ENCODE measurements around the gene GMPS. TPM values are rescaled to one million over a fixed set of nuclear protein-coding genes. Genes with fewer than 3 reads are reported as not detected.
A peak's percentile ranks its signal among the peaks of the same experiment; 100 is the strongest.
"Not testable (repeated sequence)": the region's sequence is repeated elsewhere in the genome, so short reads cannot be mapped to it uniquely, and the experiment has no call there.

GMPS gene
- total RNA-seq, 1 donor from 2014 or later: 34.0 TPM

DNA sequence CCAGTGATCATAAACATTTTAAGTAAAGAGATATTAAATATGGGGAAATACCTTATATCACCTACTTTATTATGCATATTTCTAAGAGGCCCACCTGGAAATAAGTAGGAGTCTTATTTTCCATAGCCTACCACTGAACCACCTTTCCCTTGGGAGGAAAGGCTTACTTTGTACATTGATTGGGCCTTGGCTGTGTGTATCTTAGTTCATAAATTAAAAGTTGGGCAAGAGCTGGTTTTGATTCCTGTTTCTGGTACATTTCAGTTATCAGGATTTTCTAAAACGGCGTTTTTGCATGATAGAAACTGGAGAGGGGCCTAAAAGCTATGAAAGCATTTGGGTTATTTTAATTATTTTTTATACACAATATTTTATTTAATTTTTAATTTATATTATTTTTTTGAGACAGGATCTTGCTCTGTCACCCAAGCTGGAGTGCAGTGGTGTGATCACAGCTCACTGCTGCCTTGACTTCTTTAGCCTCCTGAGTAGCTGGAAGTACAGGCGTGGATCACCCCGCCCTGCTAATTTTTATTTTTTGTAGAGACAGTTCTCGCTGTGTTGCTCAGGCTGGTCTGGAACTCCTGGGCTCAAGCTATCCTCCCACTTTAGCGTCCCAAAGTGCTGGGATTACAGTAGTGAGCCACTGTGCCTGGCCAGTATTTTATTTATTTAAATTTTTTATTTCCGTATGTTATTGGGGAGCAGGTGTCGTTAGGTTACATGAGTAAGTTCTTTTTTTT, 2.6 kb downstream of the GMPS start:
- DNase-seq: no peak

DNA sequence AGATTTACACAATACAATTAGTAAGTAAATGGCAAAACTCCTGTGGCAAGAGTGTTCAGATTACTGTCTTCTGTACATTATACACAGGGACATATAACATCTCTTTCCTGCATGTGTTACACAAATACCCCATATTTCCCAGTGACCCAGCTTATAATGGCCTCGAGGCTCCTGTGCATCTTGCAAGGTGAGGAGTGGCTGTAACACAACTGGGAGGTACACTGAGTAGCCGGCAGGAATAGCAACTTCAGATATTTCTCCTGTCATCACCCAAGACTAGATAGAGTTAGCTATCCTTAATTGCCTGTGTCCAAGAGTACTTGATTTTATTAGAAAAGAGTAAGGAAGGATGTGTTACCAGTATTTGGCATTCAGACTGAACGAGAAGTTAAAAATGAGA, 5.6 kb downstream of the GMPS start:
- no peak for DNase-seq

DNA sequence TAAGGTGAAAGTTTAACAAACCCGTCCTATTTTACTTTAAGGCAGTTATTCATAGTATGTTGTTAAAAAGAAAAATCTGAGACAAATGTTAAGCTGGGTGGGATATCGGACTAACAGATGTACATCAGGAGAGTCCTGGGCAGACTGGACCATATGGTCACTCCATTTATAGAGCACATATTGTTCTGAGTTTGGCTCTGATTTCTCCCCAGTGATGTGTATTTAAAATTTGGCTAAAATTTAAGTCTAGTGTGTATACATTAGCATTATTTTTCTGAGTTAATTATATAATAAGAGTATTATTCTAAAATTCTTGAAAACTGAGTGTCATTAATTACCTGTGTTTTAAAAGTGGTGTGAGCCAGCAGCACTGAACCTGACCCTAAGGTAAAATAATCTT, 6.1 kb downstream of the GMPS start:
- no peak for DNase-seq

DNA sequence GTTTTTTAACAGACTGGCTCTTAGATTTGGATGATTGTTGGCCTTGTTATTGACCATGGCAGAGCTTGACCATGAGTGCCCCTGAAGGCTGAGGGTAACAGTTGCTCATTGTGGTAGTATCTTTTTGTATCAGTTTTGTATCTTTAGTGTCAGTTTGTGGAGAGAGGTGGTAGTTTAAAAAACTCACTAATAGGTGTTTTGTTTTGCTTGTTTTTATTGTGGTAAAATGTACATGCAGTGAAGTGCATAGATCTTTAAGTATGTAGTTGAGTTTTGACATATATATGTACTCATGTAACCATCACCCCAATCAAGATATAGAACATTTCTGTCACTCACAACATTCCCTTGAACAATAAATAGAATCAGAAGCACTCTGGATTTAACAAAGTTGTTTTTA, 9.8 kb downstream of the GMPS start:
- DNase-seq: no peak

DNA sequence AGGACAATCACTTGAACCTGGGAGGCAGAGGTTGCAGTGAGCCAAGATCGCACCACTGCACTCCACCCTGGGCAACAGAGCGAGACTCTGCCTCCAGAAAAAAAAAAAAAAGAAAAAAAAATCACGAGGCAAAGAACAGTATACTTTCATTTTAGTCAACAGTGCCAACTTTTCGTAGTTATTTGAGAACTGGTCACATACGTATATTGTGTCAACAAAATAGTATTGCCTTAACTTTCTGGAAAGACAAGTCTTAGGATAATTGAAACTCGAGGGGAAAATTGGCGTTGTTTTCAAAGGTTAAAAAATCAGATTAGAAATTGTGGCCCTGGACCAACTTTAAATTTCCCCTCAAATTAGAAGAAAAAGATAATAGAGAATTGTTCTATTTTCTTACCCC, 13.8 kb downstream of the GMPS start:
- DNase-seq: no peak

DNA sequence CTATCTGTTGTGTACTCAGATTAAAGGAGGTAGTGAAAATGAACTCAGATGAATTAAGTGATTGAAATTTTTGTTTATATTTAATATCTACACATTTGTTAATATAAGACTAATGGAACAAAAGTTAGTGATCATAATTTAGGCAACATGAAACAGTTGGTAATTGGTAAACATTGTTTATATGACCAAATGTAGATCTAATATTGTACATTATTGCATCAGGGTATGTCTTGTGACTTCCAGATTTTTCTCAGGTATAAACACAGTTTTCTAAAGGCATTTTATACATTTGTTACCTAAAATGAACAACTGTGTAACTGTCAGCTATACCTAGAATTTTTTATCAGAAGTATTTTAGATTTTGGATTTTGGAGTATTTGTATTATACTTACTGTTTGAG, 14.8 kb downstream of the GMPS start:
- no peak for DNase-seq

DNA sequence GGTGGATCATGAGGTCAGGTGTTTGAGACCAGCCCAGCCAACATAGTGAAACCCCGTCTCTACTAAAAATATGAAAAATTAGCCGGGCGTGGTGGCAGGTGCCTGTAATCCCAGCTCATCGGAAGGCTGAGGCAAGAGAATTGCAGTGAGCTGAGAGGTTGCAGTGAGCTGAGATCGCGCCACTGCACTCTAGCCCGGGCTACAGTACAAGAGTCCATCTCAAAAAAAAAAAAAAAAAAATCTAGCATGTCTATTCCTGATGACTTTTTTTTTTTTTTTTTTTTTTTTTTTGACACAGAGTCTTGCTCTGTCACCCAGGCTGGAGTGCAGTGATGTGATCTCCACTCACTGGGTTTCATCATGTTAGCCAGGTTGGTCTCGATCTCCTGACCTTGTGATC, 15.9 kb downstream of the GMPS start:
- DNase-seq: not testable (repeated sequence)

DNA sequence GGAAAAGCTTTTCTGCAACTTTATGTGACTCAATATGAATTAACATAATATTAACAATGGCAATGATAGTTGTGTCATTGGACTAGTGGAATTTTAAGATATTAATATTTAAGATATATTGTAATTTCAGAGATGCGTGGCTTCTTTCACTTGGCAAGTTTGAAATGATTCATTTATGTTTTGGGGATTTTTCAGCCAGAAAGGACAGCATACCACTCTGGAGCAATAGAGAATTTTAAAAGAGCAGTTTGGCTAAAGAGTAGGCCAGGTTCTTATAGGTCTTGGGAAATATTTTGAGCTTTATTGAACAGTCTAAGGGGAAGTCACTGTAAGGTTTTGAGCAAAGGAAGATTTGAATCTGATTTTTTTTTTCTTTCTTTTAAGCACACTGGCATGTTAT, 16.5 kb downstream of the GMPS start:
- no peak for DNase-seq

DNA sequence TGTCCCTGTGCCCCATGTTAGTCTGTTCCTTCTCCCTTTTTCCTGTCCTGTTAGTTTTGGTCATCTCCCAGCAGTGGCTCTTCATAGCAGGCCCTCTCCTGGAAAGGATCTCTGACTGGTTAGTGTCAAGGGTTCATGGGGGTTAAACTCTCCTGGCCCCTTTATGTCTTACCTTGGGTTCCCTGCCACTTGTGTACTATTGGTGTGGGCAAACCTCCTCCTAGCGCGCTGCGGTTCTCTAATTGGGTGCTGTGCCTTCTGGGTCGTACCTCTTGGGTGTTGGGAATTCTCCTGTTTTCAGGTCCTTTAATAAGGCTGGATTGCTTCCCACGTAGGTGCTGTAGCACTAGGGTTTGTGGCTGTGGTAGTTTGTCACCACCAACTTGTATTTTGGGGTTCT, 18.8 kb downstream of the GMPS start:
- no peak for DNase-seq

DNA sequence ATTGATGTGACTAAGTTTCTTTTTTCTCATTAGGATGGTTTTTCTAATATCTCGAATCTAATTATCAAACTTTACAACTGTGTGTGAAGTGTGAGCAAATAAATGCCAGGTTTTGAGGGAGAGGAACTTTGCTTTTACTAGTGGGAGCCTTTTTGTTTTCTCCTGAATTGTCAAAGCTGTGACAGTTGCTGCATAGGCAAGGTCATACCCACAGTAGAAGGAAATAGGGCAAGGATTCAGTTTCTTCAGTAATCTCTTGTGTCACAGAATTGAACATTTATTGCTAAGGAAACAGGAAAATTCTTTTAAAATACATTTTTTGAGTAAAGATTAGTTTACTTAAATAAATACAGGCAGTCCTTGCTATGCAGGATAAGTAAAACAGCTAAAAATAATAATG, 19.5 kb downstream of the GMPS start:
- DNase-seq: no peak

DNA sequence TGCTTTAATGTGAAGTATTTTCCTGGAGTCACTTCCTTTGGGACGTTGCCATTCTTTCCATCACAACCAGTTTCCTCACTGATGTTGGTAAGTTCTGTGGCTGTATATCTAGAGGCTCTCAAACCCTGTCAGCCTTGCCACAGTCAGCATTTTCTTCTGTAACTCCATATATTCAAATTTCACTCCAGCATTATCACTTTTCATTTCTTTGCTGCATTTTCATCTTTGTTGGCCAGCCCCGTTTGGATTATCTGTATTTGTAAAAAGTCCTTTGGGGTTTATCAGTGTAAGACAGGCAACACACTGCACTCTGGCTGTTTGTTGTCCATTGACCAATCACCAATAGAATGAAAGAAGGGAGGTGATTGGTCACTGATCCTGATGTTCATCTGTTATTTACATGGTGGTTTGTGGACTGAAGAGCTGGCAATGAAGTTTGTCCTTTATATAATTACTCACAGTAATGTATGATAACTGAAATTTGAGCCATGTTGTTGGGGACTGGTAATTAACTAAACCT, 20.3 kb downstream of the GMPS start:
- DNase-seq: peak; percentile 68

DNA sequence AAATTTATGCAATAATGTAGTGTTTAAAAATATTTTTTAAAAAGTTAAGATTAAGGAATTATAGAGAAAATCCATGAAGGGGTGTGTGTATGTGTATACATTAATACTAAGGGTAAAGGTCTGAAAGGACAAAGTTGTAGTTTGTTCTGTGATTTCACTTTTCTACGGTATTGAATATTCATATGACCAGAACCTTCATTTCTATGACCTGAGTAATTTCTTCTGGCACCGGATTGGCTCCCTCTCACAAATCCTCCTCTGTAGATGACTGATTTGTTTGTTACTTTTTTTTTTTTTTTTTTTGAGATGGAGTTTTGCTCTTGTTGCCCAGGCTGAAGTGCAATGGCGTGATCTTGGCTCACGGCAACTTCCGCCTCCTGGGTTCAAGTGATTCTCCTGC, 20.9 kb downstream of the GMPS start:
- no peak for DNase-seq

DNA sequence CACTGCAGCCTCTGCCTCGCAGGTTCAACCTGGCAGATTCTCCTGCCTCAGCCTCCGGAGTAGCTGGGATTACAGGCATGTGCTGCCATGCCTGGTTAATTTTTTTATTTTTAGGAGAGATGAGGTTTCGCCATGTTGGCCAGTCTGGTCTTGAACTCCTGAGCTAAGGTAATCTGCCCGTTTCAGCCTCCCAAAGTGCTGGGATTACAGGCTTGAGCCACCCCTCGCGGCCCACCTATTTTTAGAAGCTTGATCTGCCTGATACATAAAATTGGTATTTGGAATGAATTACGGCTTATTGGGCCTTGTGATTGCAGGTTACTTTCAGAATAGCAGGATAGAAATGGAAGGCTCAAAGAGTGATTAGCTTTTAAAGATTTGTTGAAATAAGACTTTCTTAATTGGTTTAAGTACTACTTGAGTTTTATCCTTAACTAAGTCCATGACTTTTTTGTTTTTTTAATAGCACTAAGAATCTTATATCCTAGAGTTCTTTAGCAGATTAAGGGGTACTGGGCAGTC, 25.0 kb downstream of the GMPS start:
- no peak for DNase-seq

DNA sequence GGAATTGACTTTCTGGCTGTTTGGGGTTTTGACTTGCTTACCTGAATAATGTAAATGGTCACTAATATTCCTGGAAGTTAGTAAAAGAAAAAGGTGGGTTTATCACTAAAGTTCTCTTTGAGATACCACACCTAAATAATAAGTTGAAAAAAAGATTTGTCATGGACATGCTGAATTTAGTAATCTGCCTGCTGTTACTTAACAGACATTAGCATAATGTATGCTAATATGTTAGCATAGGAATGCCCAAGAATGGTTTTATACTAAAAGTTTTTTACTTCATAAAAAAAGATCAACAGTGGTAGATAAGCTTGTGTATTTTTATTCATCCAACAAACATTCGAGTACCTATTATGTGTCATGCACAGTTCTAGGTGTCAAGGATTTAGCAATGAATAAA, 36.5 kb downstream of the GMPS start:
- DNase-seq: no peak

DNA sequence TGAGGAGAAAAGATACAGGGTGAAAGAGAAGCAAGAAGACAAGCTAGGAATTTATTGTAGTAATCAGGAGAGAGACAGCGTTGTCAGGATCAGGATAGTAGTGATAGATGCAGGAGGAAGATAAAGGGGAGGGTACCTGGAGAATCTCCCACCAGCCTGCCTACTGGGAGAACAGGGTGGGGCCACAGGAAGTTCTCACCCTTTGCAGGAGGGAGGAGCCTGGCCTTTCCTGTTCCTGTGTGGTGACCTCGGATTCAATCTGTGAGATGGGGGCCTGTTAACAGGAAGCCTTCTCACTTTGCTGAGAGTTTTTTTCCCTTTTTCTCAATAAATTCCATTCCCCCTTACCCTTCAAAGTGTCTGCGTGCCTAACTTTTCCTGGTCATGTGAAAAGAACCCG, 37.6 kb downstream of the GMPS start:
- DNase-seq: no peak

DNA sequence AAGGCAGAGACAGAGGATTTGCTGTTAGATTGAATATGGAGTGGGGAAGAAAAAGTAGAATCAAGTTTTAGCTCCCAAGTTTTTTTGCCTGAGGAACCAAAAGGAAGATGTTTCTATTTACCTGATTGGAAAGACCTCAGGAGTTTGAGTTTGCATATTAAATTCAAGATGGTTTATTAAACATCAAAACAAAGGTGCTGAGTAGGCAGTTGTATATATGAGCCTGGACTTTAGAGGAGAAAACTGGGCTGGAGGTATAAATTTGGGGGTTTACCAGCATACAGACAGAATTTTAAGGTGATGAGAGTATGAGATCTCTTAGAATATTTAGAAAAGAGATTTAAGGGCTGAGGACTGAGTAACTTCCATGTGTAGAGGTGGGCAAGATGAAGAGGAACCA, 38.2 kb downstream of the GMPS start:
- DNase-seq: no peak

DNA sequence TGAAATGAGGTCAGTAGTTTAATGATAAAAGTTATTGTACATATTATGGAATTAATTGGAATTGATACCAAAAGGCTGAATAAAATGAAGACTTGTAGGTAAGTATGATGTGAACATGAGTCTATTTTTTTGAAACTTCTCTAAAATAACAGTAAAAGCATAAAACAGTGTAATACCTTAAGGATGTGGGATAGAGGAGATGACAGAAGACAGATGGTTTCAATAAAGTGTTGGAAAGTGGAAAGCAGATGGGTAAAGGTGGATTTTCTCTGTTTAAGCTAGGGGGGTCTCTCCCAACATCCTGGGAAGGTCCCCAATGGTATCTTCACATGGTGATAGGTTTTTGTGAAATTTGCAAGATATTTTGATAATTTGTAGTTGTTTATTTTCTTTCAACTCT, 41.6 kb downstream of the GMPS start:
- no peak for DNase-seq

DNA sequence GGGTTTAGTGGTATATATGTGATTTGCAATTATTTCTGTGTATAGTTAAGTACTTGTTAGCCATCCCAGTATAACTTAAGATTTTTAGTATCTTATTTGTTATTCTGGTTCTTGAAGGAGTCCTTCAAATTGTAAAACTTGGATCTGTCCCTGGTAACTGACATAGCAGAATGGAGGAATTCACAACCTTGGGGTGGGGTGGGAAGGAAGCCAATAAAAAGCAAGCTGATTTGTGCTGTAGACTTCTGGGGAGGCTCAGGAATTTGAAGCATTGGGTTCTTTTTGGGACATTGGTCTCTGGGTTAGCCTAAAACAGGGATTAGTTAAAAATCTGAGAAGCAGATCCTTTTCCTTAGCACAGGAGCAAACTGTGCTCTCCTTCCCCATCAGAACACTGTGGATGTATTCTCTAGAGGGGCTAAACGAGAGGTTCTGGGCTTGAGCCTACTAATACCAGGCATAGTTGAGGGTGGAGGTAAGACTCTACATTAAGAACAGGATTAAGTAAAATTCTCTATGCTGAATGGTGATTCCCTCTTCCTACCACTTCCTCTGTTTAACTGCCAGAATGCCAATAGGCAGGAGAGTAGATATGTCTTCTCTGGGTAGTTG, 42.2 kb downstream of the GMPS start:
- no peak for DNase-seq

DNA sequence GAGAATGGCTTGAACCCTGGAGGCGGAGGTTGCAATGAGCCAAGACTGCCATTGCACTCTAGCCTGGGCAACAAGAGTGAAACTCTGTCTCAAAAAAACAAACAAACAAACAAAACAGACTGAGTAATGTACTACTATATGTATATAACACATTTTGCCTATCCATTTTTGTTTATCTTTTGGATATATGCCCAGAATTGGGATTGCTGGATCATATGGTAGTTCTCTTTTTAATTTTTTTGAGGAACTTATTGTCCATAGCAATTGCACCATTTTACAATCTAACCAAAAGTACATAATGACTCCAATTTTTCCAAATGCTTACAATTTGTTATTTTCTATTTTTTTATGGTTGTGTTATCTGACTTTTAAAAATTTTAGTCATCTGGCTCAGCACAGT, 47.3 kb downstream of the GMPS start:
- DNase-seq: no peak

DNA sequence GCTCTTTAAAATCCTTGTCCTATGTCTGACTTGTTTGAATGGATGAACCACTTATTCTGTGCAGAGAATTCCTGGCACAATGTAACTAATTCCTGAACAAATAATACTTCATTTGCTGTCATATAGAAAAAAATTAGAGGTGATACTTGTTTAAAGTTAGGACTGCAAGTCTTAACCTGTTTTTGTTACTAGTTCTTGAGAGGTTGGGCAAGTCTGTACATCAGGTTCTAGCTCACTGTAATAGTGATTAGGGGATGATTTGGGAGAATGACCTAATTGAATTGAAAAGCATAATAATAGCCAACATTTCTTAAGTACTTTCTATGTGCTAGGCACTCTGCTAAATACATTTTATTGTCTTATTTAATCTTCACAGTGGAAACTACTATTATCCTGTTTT, 49.3 kb downstream of the GMPS start:
- no peak for DNase-seq

DNA sequence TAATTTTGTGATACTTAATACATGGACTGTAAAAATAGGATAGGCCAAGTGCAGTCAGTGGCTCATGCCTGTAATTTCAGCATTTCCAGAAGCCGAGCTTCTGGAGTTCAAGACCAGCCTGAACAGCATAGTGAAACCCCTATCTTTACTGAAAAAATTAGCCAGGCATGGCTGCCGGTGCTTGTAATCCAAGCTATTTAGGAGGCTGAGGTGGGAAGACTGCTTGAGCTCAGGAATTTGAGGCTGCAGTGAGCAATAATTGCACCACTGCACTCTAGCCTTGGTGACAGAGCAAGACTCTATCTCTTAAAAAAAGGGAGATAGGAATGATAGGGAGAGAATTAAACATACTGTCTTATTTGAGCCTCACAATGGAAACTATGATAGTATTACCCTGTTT, 51.0 kb downstream of the GMPS start:
- no peak for DNase-seq

DNA sequence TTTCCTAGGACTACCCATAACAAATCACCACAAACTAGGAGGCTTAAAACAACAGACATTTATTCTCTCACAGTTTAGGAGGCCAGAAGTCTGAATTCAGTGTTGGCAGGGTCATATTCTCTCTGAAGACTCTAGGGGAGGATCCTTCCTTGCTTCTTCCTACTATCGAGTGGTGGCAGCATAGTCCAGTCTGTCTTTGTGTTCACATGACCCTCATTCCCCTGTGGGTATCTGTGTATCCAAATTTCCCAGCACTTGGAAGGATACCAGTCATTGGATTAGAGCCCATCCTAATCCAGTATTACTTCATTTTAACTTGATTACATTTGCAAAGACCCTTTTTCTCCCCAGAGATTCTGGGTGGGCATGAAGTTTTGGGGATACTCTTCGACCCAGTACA, 63.8 kb downstream of the GMPS start:
- DNase-seq: no peak

DNA sequence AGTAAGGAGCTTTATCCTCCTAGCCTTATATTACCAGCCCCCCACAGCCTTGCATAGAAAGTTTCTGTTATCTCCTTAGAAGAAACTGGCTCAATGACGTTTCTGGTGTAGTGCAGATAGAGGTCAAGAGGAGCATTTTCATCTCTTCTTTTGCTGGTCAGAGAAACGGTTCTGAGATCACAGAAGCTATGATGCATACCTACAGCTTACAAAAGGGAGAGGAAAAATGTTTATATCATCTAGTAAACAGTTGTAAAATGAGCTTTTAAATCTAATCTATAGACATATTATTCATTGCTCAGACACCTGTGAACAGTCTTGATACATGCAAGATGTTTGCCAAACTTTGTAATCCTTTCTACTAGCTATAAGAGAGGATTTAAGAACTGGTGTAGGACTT, 68.0 kb downstream of the GMPS start:
- DNase-seq: no peak

DNA sequence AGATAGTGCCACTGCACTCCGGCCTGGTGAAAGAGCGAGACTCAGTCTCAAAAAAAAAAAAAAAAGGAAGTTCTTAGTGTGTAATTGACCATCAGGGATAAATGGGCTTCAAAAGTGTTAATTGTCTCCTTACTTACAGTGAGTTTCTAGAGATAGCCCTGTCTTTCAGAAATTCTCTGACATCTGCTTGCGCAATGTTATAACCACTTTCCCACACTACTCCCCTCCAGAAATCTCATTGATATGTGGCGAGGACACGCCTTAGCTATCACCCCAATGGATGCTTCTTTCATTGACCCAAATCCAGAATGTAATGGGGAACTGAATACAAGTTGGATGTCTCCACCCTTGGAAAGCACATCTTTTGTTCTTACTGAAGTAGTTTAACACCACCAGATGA, 70.9 kb downstream of the GMPS start:
- DNase-seq: no peak

DNA sequence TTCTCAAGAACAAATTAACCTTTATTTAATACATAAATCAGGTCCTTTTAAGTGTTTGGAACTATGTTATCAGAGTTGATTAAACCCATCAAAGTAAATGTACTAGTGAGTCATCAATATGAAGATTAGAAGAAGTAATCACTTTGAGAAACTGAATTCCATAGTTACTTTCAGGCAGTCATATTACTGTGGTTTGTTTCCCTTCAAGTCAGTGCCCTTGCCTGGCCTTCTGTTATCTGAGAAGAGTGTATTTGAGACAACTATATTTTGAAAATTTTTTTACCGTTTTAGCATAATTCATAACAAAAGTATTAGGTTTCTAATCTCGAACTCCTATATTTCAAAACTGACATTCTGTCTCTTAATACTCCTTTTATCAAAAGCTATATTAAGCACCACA, 73.6 kb downstream of the GMPS start:
- no peak for DNase-seq

All from dermis blood vessel endothelial cell (primary cell).